IgD-negative memory B cell (primary cell): ENCODE results near the gene FAIM2. TPM values are rescaled to one million over a fixed set of nuclear protein-coding genes. Genes with fewer than 3 reads are reported as not detected.
"Not testable (repeated sequence)": the region's sequence is repeated elsewhere in the genome, so short reads cannot be mapped to it uniquely, and the experiment has no call there.

Experiments
- H3K27ac Mint-ChIP-seq, 3 donors: one replicate each; pipeline ENCODE4 v1.8.0; 2020 to 2022; ENCODE audit warnings: mild to moderate bottlenecking in 3 of 3, mixed read lengths in 3 of 3, moderate library complexity in 1 of 3
- H3K27me3 Mint-ChIP-seq: one replicate; pipeline ENCODE4 v1.8.0; 2021; ENCODE audit warnings: mixed read lengths
- H3K36me3 Mint-ChIP-seq: one replicate; pipeline ENCODE4 v1.8.0; 2020; ENCODE audit warnings: mild to moderate bottlenecking, mixed read lengths
- H3K4me1 Mint-ChIP-seq, 3 donors: one replicate each; pipeline ENCODE4 v1.8.0; 2020 to 2022; ENCODE audit warnings: mixed read lengths in 3 of 3, mild to moderate bottlenecking in 1 of 3
- H3K4me3 Mint-ChIP-seq, 4 donors: one replicate each; pipeline ENCODE4 v1.8.0; 2020 to 2022; ENCODE audit warnings: mild to moderate bottlenecking in 4 of 4, mixed read lengths in 4 of 4, moderate library complexity in 3 of 4
- H3K9me3 Mint-ChIP-seq, 3 donors: one replicate each; pipeline ENCODE4 v1.8.0; 2020 to 2021; ENCODE audit warnings: mixed read lengths in 3 of 3, mild to moderate bottlenecking in 1 of 3
- polyA plus RNA-seq: library from polyadenylated mRNA; unstranded; fragments of 300-500 nt; fragmentation: Illumina TruSeq; gene quantifications from one replicate; pipeline ENCODE4 v1.2.3, GENCODE V29; 2021

Gene FAIM2
- polyA plus RNA-seq, 1 donor from 2014 or later: not detected

- Mint-ChIP-seq H3K36me3 (peaks cover 1% of the 10 kb centered on the region), H3K27me3 (peaks cover 21% of the 10 kb centered on the region), H3K27ac (no peak overlapping the region), H3K9me3 (no peaks in the 10 kb centered on the region), H3K4me3 (no peak overlapping the region), H3K4me1 (no peaks in the 10 kb centered on the region)
Observed at GRCh38 chr12:49887536-49888401, 15.9 kb downstream of the FAIM2 start.

GRCh38 chr12:49887091-49887490 is 16.6 kb downstream of the FAIM2 start:
- Mint-ChIP-seq H3K4me3 (no peak overlapping the region), H3K36me3 (peaks cover 1% of the 10 kb centered on the region), H3K9me3 (no peaks in the 10 kb centered on the region), H3K4me1 (no peaks in the 10 kb centered on the region), H3K27me3 (peaks cover 19% of the 10 kb centered on the region), H3K27ac (no peak overlapping the region)

- peaks cover 14% of the 10 kb centered on the region for H3K27me3 Mint-ChIP-seq
- no peak overlapping the region for H3K4me3 Mint-ChIP-seq
- no peak overlapping the region for H3K27ac Mint-ChIP-seq
- no peaks in the 10 kb centered on the region for H3K4me1 Mint-ChIP-seq
- H3K36me3 Mint-ChIP-seq: peaks cover under 1% of the 10 kb centered on the region
- H3K9me3 Mint-ChIP-seq: no peaks in the 10 kb centered on the region
Observed at GRCh38 chr12:49885663-49886461, 17.8 kb downstream of the FAIM2 start.

GRCh38 chr12:49885118-49885517 is 18.6 kb downstream of the FAIM2 start:
- peaks cover 13% of the 10 kb centered on the region for H3K27me3 Mint-ChIP-seq
- no peaks in the 10 kb centered on the region for H3K9me3 Mint-ChIP-seq
- no peak overlapping the region for H3K27ac Mint-ChIP-seq
- H3K4me1 Mint-ChIP-seq: no peaks in the 10 kb centered on the region
- H3K36me3 Mint-ChIP-seq: no peaks in the 10 kb centered on the region
- H3K4me3 Mint-ChIP-seq: no peak overlapping the region

GRCh38 chr12:49882851-49883464 is 20.7 kb downstream of the FAIM2 start:
- Mint-ChIP-seq H3K27ac (no peak overlapping the region), H3K27me3 (peaks cover 13% of the 10 kb centered on the region), H3K36me3 (no peaks in the 10 kb centered on the region), H3K4me3 (no peak overlapping the region), H3K9me3 (peaks cover 0 to 2% (median 0%) of the 10 kb centered on the region in 3 donors), H3K4me1 (no peaks in the 10 kb centered on the region)

- Mint-ChIP-seq H3K4me1 (no peaks in the 10 kb centered on the region), H3K36me3 (no peaks in the 10 kb centered on the region), H3K4me3 (no peak overlapping the region), H3K9me3 (peaks cover 0 to 5% (median 0%) of the 10 kb centered on the region in 3 donors), H3K27ac (no peak overlapping the region), H3K27me3 (peaks cover 13% of the 10 kb centered on the region)
Observed at GRCh38 chr12:49882248-49882850, 21.4 kb downstream of the FAIM2 start.

GRCh38 chr12:49881415-49882247 is 22.1 kb downstream of the FAIM2 start:
- H3K4me1 Mint-ChIP-seq: no peaks in the 10 kb centered on the region
- peaks cover 0 to 5% (median 0%) of the 10 kb centered on the region in 3 donors for H3K9me3 Mint-ChIP-seq
- H3K36me3 Mint-ChIP-seq: no peaks in the 10 kb centered on the region
- peaks cover 12% of the 10 kb centered on the region for H3K27me3 Mint-ChIP-seq
- no peak overlapping the region for H3K27ac Mint-ChIP-seq
- no peak overlapping the region for H3K4me3 Mint-ChIP-seq

GRCh38 chr12:49880756-49881414 is 22.8 kb downstream of the FAIM2 start:
- H3K36me3 Mint-ChIP-seq: no peaks in the 10 kb centered on the region
- no peak overlapping the region for H3K4me3 Mint-ChIP-seq
- peaks cover 12% of the 10 kb centered on the region for H3K27me3 Mint-ChIP-seq
- peaks cover 0 to 5% (median 0%) of the 10 kb centered on the region in 3 donors for H3K9me3 Mint-ChIP-seq
- no peak overlapping the region for H3K27ac Mint-ChIP-seq
- H3K4me1 Mint-ChIP-seq: no peaks in the 10 kb centered on the region

GRCh38 chr12:49879065-49879464 is 24.6 kb downstream of the FAIM2 start:
- H3K36me3 Mint-ChIP-seq, H3K4me3 Mint-ChIP-seq, H3K4me1 Mint-ChIP-seq, H3K27me3 Mint-ChIP-seq, H3K9me3 Mint-ChIP-seq, H3K27ac Mint-ChIP-seq: not testable (repeated sequence)

GRCh38 chr12:49878021-49878420 is 25.7 kb downstream of the FAIM2 start:
- no peak overlapping the region for H3K27ac Mint-ChIP-seq
- peaks cover 0 to 5% (median 0%) of the 10 kb centered on the region in 3 donors for H3K9me3 Mint-ChIP-seq
- no peaks in the 10 kb centered on the region for H3K4me1 Mint-ChIP-seq
- no peaks in the 10 kb centered on the region for H3K36me3 Mint-ChIP-seq
- no peak overlapping the region for H3K4me3 Mint-ChIP-seq
- peaks cover 1% of the 10 kb centered on the region for H3K27me3 Mint-ChIP-seq

GRCh38 chr12:49877066-49877465 is 26.6 kb downstream of the FAIM2 start:
- Mint-ChIP-seq H3K36me3 (no peaks in the 10 kb centered on the region), H3K9me3 (peaks cover 0 to 5% (median 0%) of the 10 kb centered on the region in 3 donors), H3K27ac (no peak overlapping the region), H3K4me3 (no peak overlapping the region), H3K4me1 (no peaks in the 10 kb centered on the region), H3K27me3 (peaks cover 3% of the 10 kb centered on the region)

GRCh38 chr12:49876070-49876469 is 27.6 kb downstream of the FAIM2 start:
- H3K27me3 Mint-ChIP-seq: peaks cover 3% of the 10 kb centered on the region
- no peak overlapping the region for H3K4me3 Mint-ChIP-seq
- peaks cover 0 to 5% (median 0%) of the 10 kb centered on the region in 3 donors for H3K9me3 Mint-ChIP-seq
- no peak overlapping the region for H3K27ac Mint-ChIP-seq
- H3K36me3 Mint-ChIP-seq: no peaks in the 10 kb centered on the region
- H3K4me1 Mint-ChIP-seq: no peaks in the 10 kb centered on the region

GRCh38 chr12:49875115-49875720 is 28.5 kb downstream of the FAIM2 start:
- Mint-ChIP-seq H3K4me1 (no peaks in the 10 kb centered on the region), H3K36me3 (no peaks in the 10 kb centered on the region), H3K27me3 (peaks cover 3% of the 10 kb centered on the region), H3K27ac (no peak overlapping the region), H3K9me3 (peaks cover 0 to 5% (median 0%) of the 10 kb centered on the region in 3 donors), H3K4me3 (no peak overlapping the region)
